Measurements from ENCODE around the gene KIF23. TPM values are rescaled to one million over a fixed set of nuclear protein-coding genes. Genes with fewer than 3 reads are reported as not detected.

Gene KIF23
- total RNA-seq, 2 donors from 2014 or later: 53.4 to 82.6 TPM

GRCh38 chr15:69496001-69496400, 81.9 kb downstream of the KIF23 start:
- no peak overlapping the region for H3K27ac ChIP-seq (ENCODE audit: low read depth, low read length)
- peaks cover 9% of the 10 kb centered on the region for H3K9me3 Mint-ChIP-seq
- H3K27me3 Mint-ChIP-seq (ENCODE audit: insufficient read depth): peaks cover 11% of the 10 kb centered on the region
- H3K27me3 ChIP-seq (ENCODE audit: control insufficient read depth, insufficient read depth, low read length, poor library complexity, severe bottlenecking): peaks cover 9% of the 10 kb centered on the region
- H3K27ac Mint-ChIP-seq: no peak overlapping the region
- H3K4me3 Mint-ChIP-seq: no peak overlapping the region
- H3K4me1 ChIP-seq (ENCODE audit: control insufficient read depth, insufficient read depth, low read length): no peaks in the 10 kb centered on the region
- H3K4me1 Mint-ChIP-seq: peaks cover 3% of the 10 kb centered on the region
- no peak for TF ChIP-seq CTCF (conservative IDR thresholded peaks at IDR 0.05)
- WGBS, 2 experiments (ENCODE audit: insufficient coverage in 1 of 2, insufficient read length in 1 of 2): 89 to 96% methylated on average over 2 of the region's 2 CpGs
- H3K9ac ChIP-seq (ENCODE audit: extremely low read depth, low read length, poor library complexity, severe bottlenecking): no peak overlapping the region
- H3K36me3 ChIP-seq (ENCODE audit: control insufficient read depth, insufficient read depth, low read length): no peaks in the 10 kb centered on the region
- no peak overlapping the region for H3K4me3 ChIP-seq (ENCODE audit: low read length)
- H3K36me3 Mint-ChIP-seq (ENCODE audit: low read depth): no peaks in the 10 kb centered on the region
- no peak for DNase-seq
- peaks cover 16% of the 10 kb centered on the region for H3K9me3 ChIP-seq (ENCODE audit: control insufficient read depth, low read length)

DNA sequence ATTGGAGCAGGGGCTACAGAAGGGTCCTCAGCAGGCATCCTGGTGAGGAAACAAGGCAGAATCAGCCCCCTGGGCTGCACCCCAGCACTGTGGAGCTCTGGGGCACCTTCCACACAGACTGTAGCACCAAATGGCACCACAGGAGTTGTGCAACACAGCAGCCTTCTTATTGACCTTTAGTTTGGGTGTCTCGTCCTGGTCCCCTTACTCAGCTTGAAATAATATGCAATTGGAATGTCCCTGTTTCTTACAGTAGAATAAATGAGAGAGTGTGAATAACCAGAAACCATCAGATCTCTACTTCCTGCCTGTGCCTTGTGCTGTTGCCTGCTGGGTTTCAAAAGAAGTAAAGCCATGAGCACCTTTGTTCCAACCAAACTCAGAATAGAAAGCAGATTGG, 82.9 kb downstream of the KIF23 start:
- WGBS, 2 experiments (ENCODE audit: insufficient coverage in 1 of 2, insufficient read length in 1 of 2): 60 to 92% methylated on average over 1 of the region's 1 CpG
- H3K4me1 ChIP-seq (ENCODE audit: control insufficient read depth, insufficient read depth, low read length): no peaks in the 10 kb centered on the region
- Mint-ChIP-seq H3K36me3 (ENCODE audit: low read depth) (no peaks in the 10 kb centered on the region), H3K9me3 (no peaks in the 10 kb centered on the region), H3K4me1 (peaks cover 3% of the 10 kb centered on the region), H3K27ac (no peak overlapping the region), H3K4me3 (no peak overlapping the region), H3K27me3 (ENCODE audit: insufficient read depth) (peaks cover 8% of the 10 kb centered on the region)
- H3K27me3 ChIP-seq (ENCODE audit: control insufficient read depth, insufficient read depth, low read length, poor library complexity, severe bottlenecking): peaks cover 5% of the 10 kb centered on the region
- H3K9ac ChIP-seq (ENCODE audit: extremely low read depth, low read length, poor library complexity, severe bottlenecking): no peak overlapping the region
- H3K4me3 ChIP-seq (ENCODE audit: low read length): no peak overlapping the region
- peak; percentile 20 for DNase-seq
- no peaks in the 10 kb centered on the region for H3K36me3 ChIP-seq (ENCODE audit: control insufficient read depth, insufficient read depth, low read length)
- no peak for TF ChIP-seq CTCF (conservative IDR thresholded peaks at IDR 0.05)
- no peak overlapping the region for H3K27ac ChIP-seq (ENCODE audit: low read depth, low read length)
- H3K9me3 ChIP-seq (ENCODE audit: control insufficient read depth, low read length): peaks cover 7% of the 10 kb centered on the region

GRCh38 chr15:69497667-69498066, 83.5 kb downstream of the KIF23 start:
- DNase-seq: peak; percentile 26
- WGBS, 2 experiments (ENCODE audit: insufficient coverage in 1 of 2, insufficient read length in 1 of 2): 81 to 100% methylated on average over 1 of the region's 1 CpG

More at GRCh38 chr15:69497667-69498066, 83.5 kb downstream of the KIF23 start:
- Histone ChIP-seq H3K27ac (ENCODE audit: low read depth, low read length) (no peak overlapping the region), H3K4me3 (ENCODE audit: low read length) (no peak overlapping the region), H3K27me3 (ENCODE audit: control insufficient read depth, insufficient read depth, low read length, poor library complexity, severe bottlenecking) (peaks cover 5% of the 10 kb centered on the region), H3K4me1 (ENCODE audit: control insufficient read depth, insufficient read depth, low read length) (no peaks in the 10 kb centered on the region), H3K9ac (ENCODE audit: extremely low read depth, low read length, poor library complexity, severe bottlenecking) (no peak overlapping the region), H3K9me3 (ENCODE audit: control insufficient read depth, low read length) (peaks cover under 1% of the 10 kb centered on the region), H3K36me3 (ENCODE audit: control insufficient read depth, insufficient read depth, low read length) (no peaks in the 10 kb centered on the region)
- no peak for TF ChIP-seq CTCF (conservative IDR thresholded peaks at IDR 0.05)
- no peak overlapping the region for H3K4me3 Mint-ChIP-seq
- H3K27ac Mint-ChIP-seq: no peak overlapping the region
- peaks cover 8% of the 10 kb centered on the region for H3K27me3 Mint-ChIP-seq (ENCODE audit: insufficient read depth)
- no peaks in the 10 kb centered on the region for H3K36me3 Mint-ChIP-seq (ENCODE audit: low read depth)
- H3K4me1 Mint-ChIP-seq: peaks cover 3% of the 10 kb centered on the region
- H3K9me3 Mint-ChIP-seq: no peaks in the 10 kb centered on the region

Other genes with a start within 250 kb of the KIF23 start
- gene PAQR5, start 115.4 kb upstream of the KIF23 start, total RNA-seq: 10 to 100 TPM; 43.6 to 55.6 TPM
- gene RPLP1, start 38.5 kb downstream of the KIF23 start, total RNA-seq: 1,000 to 10,000 TPM; 1,560 to 1,563 TPM

All from endodermal cell (in vitro differentiated cells).